ENCODE results near the gene SLCO4A1.

Gene SLCO4A1

DNA sequence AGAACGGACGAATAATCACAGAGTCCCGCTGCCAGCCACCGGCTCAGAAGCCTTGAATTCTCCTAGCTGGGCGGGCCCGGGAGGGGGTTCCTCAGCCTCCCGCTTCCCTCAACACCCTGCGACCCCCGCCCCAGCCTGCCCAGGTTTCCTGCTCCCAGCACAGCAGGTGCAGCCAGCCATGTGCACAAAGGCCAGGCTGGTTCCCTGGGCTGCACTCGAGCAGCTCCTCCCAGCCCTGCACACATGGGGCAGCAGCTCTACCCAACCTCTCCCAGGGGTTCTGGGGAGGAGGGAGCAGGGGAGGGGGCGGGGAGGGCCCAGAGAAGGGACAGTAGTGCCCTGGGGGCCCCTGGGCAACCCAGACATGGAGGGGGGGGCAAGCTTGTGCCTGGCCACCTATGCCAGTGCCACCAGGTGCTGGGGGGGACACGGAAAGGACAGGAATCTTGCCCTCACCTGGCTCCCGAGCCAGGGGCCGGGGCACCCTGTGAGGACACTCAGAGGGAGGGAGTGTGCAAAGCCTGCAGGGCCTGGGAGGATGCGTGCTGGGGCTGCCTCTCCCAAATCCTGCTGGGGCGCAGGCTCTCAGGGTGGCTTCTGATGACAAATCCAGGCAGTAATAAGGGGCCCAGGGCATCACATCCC is 65.1 kb downstream of the SLCO4A1 start:
- H3K4me1 ChIP-seq (ENCODE audit: control insufficient read depth, insufficient read depth, low read length): peaks cover 8% of the 10 kb centered on the region
- H3K27me3 ChIP-seq (ENCODE audit: control insufficient read depth, insufficient read depth, low read length): peaks cover 75% of the 10 kb centered on the region
- H3K27ac ChIP-seq (ENCODE audit: low read depth, low read length): no peak overlapping the region
- H3K4me3 ChIP-seq (ENCODE audit: low read depth, low read length): no peak overlapping the region
- no peak overlapping the region for H3K9ac ChIP-seq (ENCODE audit: low read length)
- H3K9me3 ChIP-seq (ENCODE audit: control insufficient read depth, insufficient read depth, low read depth, low read length): no peaks in the 10 kb centered on the region
- no peaks in the 10 kb centered on the region for H3K36me3 ChIP-seq (ENCODE audit: control insufficient read depth, insufficient read depth, low read length)

DNA sequence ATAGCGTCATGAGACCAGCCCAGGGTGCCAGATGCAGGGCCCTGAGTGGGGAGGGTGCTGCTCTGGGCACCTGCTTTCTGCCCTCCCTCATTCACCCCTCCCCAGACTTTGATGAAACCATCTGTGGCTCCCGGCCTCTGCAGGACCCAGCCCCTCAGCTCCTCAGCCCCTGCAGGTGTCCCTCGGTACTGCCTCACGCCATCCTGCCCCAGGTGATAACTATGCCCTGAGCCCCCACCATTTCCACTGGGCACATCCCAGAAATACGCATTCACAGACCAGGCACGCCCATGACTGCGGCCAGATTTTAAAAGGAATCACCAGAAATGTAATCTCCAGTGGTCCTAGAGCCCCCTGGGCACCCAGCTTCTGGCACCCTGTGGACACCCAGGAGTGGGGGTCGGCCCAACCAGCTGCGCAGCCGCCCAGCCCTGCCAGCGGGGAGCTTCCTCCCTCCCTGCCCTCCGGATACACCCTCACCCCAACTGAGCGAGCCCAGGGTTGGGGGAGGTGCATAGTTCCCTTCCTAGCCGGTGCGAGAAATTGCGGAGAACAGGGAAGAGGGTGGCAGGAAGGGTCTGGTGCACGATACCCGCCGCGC is 65.7 kb downstream of the SLCO4A1 start:
- H3K27ac ChIP-seq (ENCODE audit: low read depth, low read length): no peak overlapping the region
- no peaks in the 10 kb centered on the region for H3K9me3 ChIP-seq (ENCODE audit: control insufficient read depth, insufficient read depth, low read depth, low read length)
- H3K4me3 ChIP-seq (ENCODE audit: low read depth, low read length): peak overlapping the region; percentile 61
- H3K36me3 ChIP-seq (ENCODE audit: control insufficient read depth, insufficient read depth, low read length): no peaks in the 10 kb centered on the region
- H3K27me3 ChIP-seq (ENCODE audit: control insufficient read depth, insufficient read depth, low read length): peaks cover 82% of the 10 kb centered on the region
- H3K9ac ChIP-seq (ENCODE audit: low read length): no peak overlapping the region
- H3K4me1 ChIP-seq (ENCODE audit: control insufficient read depth, insufficient read depth, low read length): peaks cover 8% of the 10 kb centered on the region

DNA sequence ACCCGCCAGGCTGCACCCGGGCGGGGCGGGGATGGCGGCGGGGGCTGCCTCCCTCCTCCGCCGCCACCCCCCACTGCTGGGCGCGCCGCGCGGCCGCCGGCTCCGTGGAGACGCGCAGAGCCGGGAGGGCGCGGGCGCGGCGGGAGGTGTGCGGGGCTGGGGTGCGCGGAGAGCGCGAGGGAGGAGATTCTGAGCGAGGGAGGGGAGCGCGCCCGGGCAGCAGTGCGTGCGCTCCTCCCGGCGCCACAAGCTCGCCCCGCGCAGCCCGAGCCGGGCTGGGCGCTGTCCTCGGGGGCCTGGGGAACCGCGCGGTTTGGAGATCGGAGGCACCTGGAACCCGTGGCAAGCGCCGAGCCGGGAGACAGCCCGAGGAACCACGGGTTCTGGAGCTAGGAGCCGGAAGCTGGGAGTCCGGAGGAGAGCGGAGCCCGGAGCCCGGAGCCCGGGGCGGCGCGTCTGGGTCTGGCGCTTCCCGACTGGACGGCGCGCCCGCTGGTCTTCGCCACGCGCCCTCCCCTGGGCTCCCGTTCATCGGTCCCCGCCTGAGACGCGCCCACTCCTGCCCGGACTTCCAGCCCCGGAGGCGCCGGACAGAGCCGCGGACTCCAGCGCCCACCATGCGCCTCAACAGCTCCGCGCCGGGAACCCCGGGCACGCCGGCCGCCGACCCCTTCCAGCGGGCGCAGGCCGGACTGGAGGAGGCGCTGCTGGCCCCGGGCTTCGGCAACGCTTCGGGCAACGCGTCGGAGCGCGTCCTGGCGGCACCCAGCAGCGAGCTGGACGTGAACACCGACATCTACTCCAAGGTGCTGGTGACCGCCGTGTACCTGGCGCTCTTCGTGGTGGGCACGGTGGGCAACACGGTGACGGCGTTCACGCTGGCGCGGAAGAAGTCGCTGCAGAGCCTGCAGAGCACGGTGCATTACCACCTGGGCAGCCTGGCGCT is 66.6 kb downstream of the SLCO4A1 start, which contains the start of gene NTSR1:
Gene NTSR1, plus strand, starts transcription at position 246 of the 946 bp plus-strand sequence. Its CDS starts 372 bp downstream, at position 618.
- H3K27ac ChIP-seq (ENCODE audit: low read depth, low read length): no peak within 1 kb of the TSS
- H3K4me1 ChIP-seq (ENCODE audit: control insufficient read depth, insufficient read depth, low read length): peaks cover 8% of the 10 kb centered on the region
- H3K36me3 ChIP-seq (ENCODE audit: control insufficient read depth, insufficient read depth, low read length): no peaks in the 10 kb centered on the region
- peak within 1 kb of the TSS; percentile 61 for H3K4me3 ChIP-seq (ENCODE audit: low read depth, low read length)
- no peaks in the 10 kb centered on the region for H3K9me3 ChIP-seq (ENCODE audit: control insufficient read depth, insufficient read depth, low read depth, low read length)
- no peak within 1 kb of the TSS for H3K9ac ChIP-seq (ENCODE audit: low read length)
- H3K27me3 ChIP-seq (ENCODE audit: control insufficient read depth, insufficient read depth, low read length): peaks cover 87% of the 10 kb centered on the region

DNA sequence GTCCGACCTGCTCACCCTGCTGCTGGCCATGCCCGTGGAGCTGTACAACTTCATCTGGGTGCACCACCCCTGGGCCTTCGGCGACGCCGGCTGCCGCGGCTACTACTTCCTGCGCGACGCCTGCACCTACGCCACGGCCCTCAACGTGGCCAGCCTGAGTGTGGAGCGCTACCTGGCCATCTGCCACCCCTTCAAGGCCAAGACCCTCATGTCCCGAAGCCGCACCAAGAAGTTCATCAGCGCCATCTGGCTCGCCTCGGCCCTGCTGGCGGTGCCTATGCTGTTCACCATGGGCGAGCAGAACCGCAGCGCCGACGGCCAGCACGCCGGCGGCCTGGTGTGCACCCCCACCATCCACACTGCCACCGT is 67.2 kb downstream of the SLCO4A1 start:
- no peaks in the 10 kb centered on the region for H3K9me3 ChIP-seq (ENCODE audit: control insufficient read depth, insufficient read depth, low read depth, low read length)
- H3K36me3 ChIP-seq (ENCODE audit: control insufficient read depth, insufficient read depth, low read length): no peaks in the 10 kb centered on the region
- H3K9ac ChIP-seq (ENCODE audit: low read length): no peak overlapping the region
- H3K27me3 ChIP-seq (ENCODE audit: control insufficient read depth, insufficient read depth, low read length): peaks cover 88% of the 10 kb centered on the region
- H3K4me1 ChIP-seq (ENCODE audit: control insufficient read depth, insufficient read depth, low read length): peaks cover 8% of the 10 kb centered on the region
- no peak overlapping the region for H3K27ac ChIP-seq (ENCODE audit: low read depth, low read length)
- H3K4me3 ChIP-seq (ENCODE audit: low read depth, low read length): peak overlapping the region; percentile 61; the same call in 1 of the 2 replicates

DNA sequence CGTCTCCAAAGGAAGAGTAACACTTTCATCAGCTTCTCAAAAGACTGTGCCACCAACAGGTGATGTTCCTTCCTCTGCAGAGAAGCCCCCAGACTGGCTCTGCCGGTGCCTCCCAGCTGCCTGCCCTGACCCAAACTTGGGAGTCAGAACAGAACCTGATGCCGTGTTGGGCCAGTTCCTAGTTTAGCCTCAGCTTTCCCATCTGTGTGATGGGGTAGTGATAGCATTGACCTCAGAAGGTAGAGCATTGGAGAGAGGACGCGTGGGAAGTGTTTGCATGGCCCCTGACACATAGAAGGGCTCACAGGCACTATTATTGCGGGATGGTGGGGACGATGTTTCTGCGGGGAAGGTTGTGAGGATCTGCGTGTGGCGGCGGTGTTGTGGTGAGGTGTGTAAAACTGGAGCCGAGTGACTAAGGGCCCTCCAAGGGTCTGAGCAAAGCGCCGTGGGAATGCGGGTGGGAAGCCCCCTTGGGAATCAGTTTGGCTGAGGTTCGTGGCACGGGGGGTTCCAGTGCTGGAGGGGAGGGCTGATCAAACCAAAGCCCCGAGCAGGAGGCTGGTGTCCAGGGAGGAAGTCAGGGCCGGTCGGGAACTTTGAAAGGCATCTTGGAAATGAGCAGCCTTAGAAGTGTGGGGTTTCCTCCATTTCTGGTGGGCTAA is 68.0 kb downstream of the SLCO4A1 start:
- no peak overlapping the region for H3K9ac ChIP-seq (ENCODE audit: low read length)
- H3K4me3 ChIP-seq (ENCODE audit: low read depth, low read length): no peak overlapping the region
- peaks cover 85% of the 10 kb centered on the region for H3K27me3 ChIP-seq (ENCODE audit: control insufficient read depth, insufficient read depth, low read length)
- H3K9me3 ChIP-seq (ENCODE audit: control insufficient read depth, insufficient read depth, low read depth, low read length): no peaks in the 10 kb centered on the region
- no peak overlapping the region for H3K27ac ChIP-seq (ENCODE audit: low read depth, low read length)
- no peaks in the 10 kb centered on the region for H3K36me3 ChIP-seq (ENCODE audit: control insufficient read depth, insufficient read depth, low read length)
- peaks cover 8% of the 10 kb centered on the region for H3K4me1 ChIP-seq (ENCODE audit: control insufficient read depth, insufficient read depth, low read length)

DNA sequence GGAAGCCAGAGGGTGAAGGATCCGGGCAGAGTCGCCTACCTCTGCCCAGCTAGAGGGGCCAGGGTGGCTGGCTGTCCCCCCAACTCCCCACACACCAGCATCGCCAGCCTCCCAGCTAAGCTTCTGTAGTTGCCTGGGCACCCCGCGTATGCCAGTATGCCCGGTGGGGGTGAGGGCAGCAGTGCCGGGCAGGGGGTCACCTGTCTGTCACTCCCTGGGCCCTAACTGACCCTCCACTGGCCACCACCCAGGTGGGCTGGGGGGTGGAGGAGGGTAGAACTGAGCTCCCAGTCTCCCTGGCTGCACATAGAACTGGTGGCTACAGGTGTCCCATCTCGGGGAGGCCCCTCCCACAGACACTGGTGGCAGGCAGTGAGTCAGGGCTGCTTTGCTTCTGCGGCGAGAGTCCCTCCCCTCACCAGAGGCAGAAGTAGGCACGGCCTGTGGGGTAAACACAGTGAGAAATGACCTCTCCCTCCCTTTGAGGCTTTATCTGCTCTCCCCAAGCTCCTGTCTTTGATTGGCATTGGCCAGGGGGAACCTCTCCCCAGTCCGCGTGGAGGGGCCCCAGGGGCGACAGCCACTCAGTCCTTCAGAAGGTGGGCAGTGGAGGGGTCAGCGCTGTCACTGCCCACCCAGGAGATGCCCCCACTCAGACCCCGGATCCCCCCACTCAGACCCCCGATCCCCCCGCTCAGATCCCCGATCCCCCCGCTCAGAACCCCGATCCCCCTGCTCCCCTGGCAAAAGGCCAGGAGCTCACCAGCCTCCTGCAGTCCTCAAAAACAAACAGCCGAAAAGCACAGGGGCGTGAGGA is 68.8 kb downstream of the SLCO4A1 start:
- Histone ChIP-seq H3K4me1 (ENCODE audit: control insufficient read depth, insufficient read depth, low read length) (peaks cover 8% of the 10 kb centered on the region), H3K36me3 (ENCODE audit: control insufficient read depth, insufficient read depth, low read length) (no peaks in the 10 kb centered on the region), H3K27ac (ENCODE audit: low read depth, low read length) (no peak overlapping the region), H3K9ac (ENCODE audit: low read length) (no peak overlapping the region), H3K4me3 (ENCODE audit: low read depth, low read length) (no peak overlapping the region), H3K9me3 (ENCODE audit: control insufficient read depth, insufficient read depth, low read depth, low read length) (no peaks in the 10 kb centered on the region), H3K27me3 (ENCODE audit: control insufficient read depth, insufficient read depth, low read length) (peaks cover 79% of the 10 kb centered on the region)

DNA sequence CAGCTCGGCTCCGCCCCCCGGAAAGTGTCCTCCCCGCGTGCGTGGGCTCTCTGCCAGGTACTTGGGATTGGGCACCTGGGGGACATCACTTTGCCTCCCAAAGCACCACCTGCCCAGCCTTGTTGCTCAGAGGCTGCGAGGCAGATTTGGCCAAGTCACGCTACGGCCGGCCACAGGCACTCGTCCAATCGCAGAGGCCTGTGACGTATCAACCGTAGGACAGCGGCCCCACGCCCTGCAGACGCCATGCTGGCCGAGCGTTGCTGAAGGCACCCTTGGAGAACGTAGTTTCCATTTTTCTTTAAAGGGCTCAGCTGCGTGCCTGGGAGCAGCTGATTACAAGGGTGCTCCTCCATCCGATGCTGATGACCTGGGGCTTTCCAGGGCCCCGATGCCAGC is 69.4 kb downstream of the SLCO4A1 start:
- no peak overlapping the region for H3K9ac ChIP-seq (ENCODE audit: low read length)

DNA sequence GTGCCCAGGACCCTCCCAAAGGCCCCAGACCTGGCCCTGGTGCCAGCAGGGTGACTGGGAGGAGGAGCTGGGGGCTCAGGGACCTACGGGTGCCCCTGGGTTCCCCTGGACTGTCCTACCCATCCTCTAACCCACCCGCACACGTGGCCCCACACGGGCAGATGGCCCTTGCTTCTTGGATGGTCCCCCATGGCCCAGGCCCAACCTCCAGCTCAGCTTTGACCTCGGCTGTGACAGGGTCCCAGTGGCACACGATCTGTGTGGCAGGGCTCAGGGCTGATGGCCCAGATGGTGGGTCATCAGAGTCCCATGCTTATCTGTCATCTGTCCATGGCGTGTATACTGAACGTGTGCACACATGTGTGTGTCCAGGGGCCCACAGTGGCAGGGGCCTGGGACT is 70.3 kb downstream of the SLCO4A1 start:
- no peak overlapping the region for H3K27ac ChIP-seq (ENCODE audit: low read depth, low read length)
- H3K27me3 ChIP-seq (ENCODE audit: control insufficient read depth, insufficient read depth, low read length): peaks cover 67% of the 10 kb centered on the region
- no peaks in the 10 kb centered on the region for H3K9me3 ChIP-seq (ENCODE audit: control insufficient read depth, insufficient read depth, low read depth, low read length)
- no peak overlapping the region for H3K4me3 ChIP-seq (ENCODE audit: low read depth, low read length)
- no peaks in the 10 kb centered on the region for H3K36me3 ChIP-seq (ENCODE audit: control insufficient read depth, insufficient read depth, low read length)
- H3K9ac ChIP-seq (ENCODE audit: low read length): no peak overlapping the region
- peaks cover 7% of the 10 kb centered on the region for H3K4me1 ChIP-seq (ENCODE audit: control insufficient read depth, insufficient read depth, low read length)

More for the DNA sequence above, 69.4 kb downstream of the SLCO4A1 start:
- H3K4me1 ChIP-seq (ENCODE audit: control insufficient read depth, insufficient read depth, low read length): peaks cover 8% of the 10 kb centered on the region
- no peak overlapping the region for H3K4me3 ChIP-seq (ENCODE audit: low read depth, low read length)
- H3K27ac ChIP-seq (ENCODE audit: low read depth, low read length): no peak overlapping the region
- peaks cover 76% of the 10 kb centered on the region for H3K27me3 ChIP-seq (ENCODE audit: control insufficient read depth, insufficient read depth, low read length)
- H3K36me3 ChIP-seq (ENCODE audit: control insufficient read depth, insufficient read depth, low read length): no peaks in the 10 kb centered on the region
- H3K9me3 ChIP-seq (ENCODE audit: control insufficient read depth, insufficient read depth, low read depth, low read length): no peaks in the 10 kb centered on the region

DNA sequence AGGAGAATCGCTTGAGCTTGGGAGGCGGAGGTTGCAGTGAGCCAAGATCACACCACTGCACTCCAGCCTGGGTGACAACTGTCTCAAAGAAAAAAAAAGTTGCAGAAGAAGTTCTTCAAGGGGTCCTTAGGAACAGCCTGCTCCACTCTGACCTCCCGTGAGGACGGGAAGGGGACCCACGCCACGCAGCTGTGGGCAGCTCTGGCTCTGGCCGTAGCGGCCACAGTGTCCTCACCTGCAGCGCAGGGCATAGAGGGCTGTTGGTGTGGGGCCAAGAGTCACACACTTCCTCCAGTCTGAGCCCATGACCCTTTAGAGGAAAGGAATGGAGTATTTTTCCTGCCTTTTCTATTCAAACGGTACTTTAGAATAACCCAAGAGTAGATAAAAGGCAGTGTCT is 71.7 kb downstream of the SLCO4A1 start:
- H3K4me3 ChIP-seq (ENCODE audit: low read depth, low read length): no peak overlapping the region
- no peaks in the 10 kb centered on the region for H3K4me1 ChIP-seq (ENCODE audit: control insufficient read depth, insufficient read depth, low read length)
- H3K9ac ChIP-seq (ENCODE audit: low read length): no peak overlapping the region
- no peaks in the 10 kb centered on the region for H3K9me3 ChIP-seq (ENCODE audit: control insufficient read depth, insufficient read depth, low read depth, low read length)
- H3K27me3 ChIP-seq (ENCODE audit: control insufficient read depth, insufficient read depth, low read length): peaks cover 53% of the 10 kb centered on the region
- H3K27ac ChIP-seq (ENCODE audit: low read depth, low read length): no peak overlapping the region
- no peaks in the 10 kb centered on the region for H3K36me3 ChIP-seq (ENCODE audit: control insufficient read depth, insufficient read depth, low read length)

DNA sequence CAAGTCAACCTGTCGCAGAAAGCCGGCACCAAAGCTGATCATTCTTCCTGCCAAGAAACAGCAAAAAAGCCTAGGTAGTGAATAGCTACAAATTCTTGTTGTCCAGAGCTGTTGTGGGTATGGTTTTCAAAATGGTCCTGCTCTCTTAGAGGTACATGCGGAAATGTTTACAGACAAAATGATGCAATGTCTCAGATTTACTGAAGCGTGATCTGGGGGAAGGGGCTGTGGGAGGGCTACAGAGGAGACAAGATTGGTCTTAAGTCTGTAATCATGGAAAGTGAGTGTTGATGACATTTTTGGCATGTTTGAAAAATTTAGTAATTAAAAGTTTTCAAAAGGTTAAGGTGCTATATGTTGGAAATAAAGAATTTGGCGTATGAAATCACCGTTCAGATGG is 72.5 kb downstream of the SLCO4A1 start:
- Histone ChIP-seq H3K4me1 (ENCODE audit: control insufficient read depth, insufficient read depth, low read length) (no peaks in the 10 kb centered on the region), H3K36me3 (ENCODE audit: control insufficient read depth, insufficient read depth, low read length) (no peaks in the 10 kb centered on the region), H3K9me3 (ENCODE audit: control insufficient read depth, insufficient read depth, low read depth, low read length) (no peaks in the 10 kb centered on the region), H3K27me3 (ENCODE audit: control insufficient read depth, insufficient read depth, low read length) (peaks cover 45% of the 10 kb centered on the region), H3K4me3 (ENCODE audit: low read depth, low read length) (no peak overlapping the region), H3K27ac (ENCODE audit: low read depth, low read length) (no peak overlapping the region), H3K9ac (ENCODE audit: low read length) (no peak overlapping the region)

All from HUES6 (cell line).